ENCODE data around the gene LCMT2. TPM values are rescaled to one million over a fixed set of nuclear protein-coding genes. Genes with fewer than 3 reads are reported as not detected.

The LCMT2 gene
- total RNA-seq, 1 experiment from 2014 or later = 17.4 TPM

DNA sequence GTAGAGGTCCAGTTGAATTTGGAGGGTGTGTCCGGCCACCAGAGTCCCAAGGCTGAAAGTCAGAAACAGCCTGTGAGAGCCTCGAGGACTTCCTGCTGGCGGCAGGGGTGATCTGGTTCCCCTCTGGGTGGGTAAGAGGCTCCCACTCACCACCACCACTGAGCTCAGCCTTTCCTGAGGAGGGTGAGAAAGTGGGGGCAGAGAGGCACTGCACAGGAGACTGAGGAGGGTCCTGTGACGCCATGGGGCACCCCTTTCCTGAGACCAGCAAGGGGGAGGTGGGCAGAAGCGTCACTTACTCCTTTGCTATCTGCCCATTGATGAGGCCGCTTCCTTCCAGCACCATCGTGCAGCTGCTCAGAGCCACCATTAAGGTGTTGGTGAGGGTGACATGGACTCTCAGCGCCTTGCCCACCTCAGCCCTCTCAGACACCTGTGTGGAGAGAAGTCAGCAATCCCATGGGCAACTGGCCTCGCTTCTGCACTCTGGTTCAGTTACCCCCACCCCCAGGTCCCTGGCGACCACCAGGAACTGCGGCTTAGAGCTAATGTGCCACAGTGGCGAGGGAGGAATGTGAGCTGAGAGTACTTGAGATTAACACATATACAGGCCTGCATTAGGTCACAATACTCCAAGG is 53.7 kb downstream of the LCMT2 start:
- Histone ChIP-seq H3K4me1 (replicated peaks) (peaks cover 4% of the 10 kb centered on the region), H3K27ac (no peak overlapping the region), H3K4me3 (no peak overlapping the region), H3K36me3 (no peaks in the 10 kb centered on the region), H3K9me3 (replicated peaks) (no peaks in the 10 kb centered on the region), H3K27me3 (replicated peaks) (no peaks in the 10 kb centered on the region; the same call in 1 of the 2 replicates)
- no peak for DNase-seq (ENCODE audit: low read depth in 1 of 2, low spot score in 2 of 2)

DNA sequence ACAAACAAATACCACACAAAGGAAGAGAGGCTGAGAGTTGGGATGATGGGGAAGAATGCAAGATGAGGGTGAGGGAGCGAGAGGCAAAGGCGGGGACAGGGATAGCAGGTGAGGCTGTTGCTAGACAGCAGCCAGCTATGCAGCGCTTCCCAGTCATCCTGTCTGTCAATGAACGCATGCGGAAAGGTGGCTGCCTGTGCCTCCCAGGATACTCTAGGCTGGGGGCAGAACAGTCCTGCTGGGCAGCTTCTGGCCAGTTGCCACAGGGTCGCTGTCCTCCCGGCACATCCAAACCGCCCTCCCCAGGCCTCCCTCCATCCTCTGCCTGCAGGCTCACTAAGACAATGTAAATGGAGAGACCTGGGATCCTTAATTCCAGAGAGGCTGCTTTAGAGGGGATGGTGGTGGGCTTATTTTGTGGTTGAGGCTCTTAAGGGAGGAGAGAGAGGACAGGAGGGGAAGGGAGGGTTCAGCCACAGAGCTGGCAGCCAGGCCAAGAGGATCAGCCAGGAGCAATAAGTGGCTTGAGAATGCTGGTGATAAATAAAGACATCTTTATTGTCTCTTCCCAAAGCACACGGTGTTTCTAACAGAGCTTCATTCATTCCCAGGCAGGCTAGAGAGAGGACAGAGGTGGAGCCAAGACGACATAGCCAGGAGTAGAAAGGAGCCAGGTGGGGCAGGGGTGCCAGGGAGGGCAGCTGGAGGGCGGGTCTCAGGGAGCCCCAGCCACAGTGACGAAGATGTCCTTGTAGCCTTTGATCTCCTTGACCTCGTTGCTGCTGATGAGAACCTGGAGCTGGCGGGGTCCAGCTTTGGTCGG is 54.4 kb downstream of the LCMT2 start:
- Histone ChIP-seq H3K36me3 (no peaks in the 10 kb centered on the region), H3K4me3 (no peak overlapping the region), H3K27me3 (replicated peaks) (no peaks in the 10 kb centered on the region; the same call in 1 of the 2 replicates), H3K9me3 (replicated peaks) (no peaks in the 10 kb centered on the region), H3K27ac (no peak overlapping the region), H3K4me1 (replicated peaks) (peaks cover 4% of the 10 kb centered on the region)
- DNase-seq (ENCODE audit: low read depth in 1 of 2, low spot score in 2 of 2) = no peak

DNA sequence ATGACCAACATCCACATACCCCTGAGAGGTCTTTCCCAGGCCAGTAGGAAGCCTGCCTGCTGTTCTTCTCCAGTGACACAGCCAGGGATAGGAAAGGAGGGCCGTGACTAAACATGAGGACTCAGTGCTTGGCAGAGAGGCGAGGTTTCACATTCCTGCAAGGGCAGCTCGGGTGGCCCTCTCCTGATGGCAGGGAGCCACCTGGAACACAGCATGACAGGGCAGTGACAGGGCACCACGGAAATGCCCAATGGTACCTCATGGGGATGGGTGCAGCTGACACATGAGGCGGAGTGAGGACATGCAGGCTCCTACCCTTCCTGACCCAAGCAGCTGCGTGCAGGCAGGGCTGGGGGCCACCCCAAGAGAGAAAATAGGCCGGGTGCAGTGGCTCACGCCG is 56.2 kb downstream of the LCMT2 start:
- peak in 1 of 2 experiments; percentile 17 for DNase-seq (ENCODE audit: low read depth in 1 of 2, low spot score in 2 of 2)
- no peaks in the 10 kb centered on the region; the same call in 1 of the 2 replicates for H3K27me3 ChIP-seq (replicated peaks)

More for the DNA sequence above, 56.2 kb downstream of the LCMT2 start:
- Histone ChIP-seq H3K27ac (no peak overlapping the region), H3K4me3 (no peak overlapping the region), H3K4me1 (replicated peaks) (peaks cover 4% of the 10 kb centered on the region), H3K9me3 (replicated peaks) (no peaks in the 10 kb centered on the region), H3K36me3 (no peaks in the 10 kb centered on the region)

Other genes with a start within 250 kb of the LCMT2 start
- gene UBR1, start 224.5 kb downstream of the LCMT2 start, total RNA-seq (2014; rRNA removed; shearing (Covaris generic)) = 30.6 and 39.2 TPM in 2 replicates
- 5.2 and 17.3 TPM in 2 replicates for gene TMEM62, start 197.0 kb downstream of the LCMT2 start, total RNA-seq (2014; rRNA removed; shearing (Covaris generic))
- gene CCNDBP1, start 145.2 kb downstream of the LCMT2 start, total RNA-seq (2014; rRNA removed; shearing (Covaris generic)) = 84.2 and 103 TPM in 2 replicates
- gene EPB42, start 109.6 kb downstream of the LCMT2 start, total RNA-seq (2014; rRNA removed; shearing (Covaris generic)) = not detected in 2 replicates
- gene TGM5, start 63.6 kb downstream of the LCMT2 start, total RNA-seq (2014; rRNA removed; shearing (Covaris generic)) = 0.24 TPM in 1 of 2 replicates, not detected in the other
- not detected in 2 replicates for gene TGM7, start 28.3 kb downstream of the LCMT2 start, total RNA-seq (2014; rRNA removed; shearing (Covaris generic))
- 26.8 and 47.3 TPM in 2 replicates for gene ZSCAN29, start 40.5 kb upstream of the LCMT2 start, total RNA-seq (2014; rRNA removed; shearing (Covaris generic))
- 9.4 and 11.7 TPM in 2 replicates for gene TUBGCP4, start 40.5 kb upstream of the LCMT2 start, total RNA-seq (2014; rRNA removed; shearing (Covaris generic))
- gene TP53BP1, start 162.6 kb upstream of the LCMT2 start, total RNA-seq (2014; rRNA removed; shearing (Covaris generic)) = 22.2 and 31.2 TPM in 2 replicates
- gene MAP1A, start 187.0 kb upstream of the LCMT2 start, total RNA-seq (2014; rRNA removed; shearing (Covaris generic)) = 37.3 and 58.7 TPM in 2 replicates

Measured in SJSA1 (cell line).